ENCODE measurements around the gene PDE1A.

PDE1A gene

GRCh38 chr2:182133195-182133891 lies 293.5 kb downstream of the PDE1A start:
- no peak for DNase-seq (ENCODE audit: low read depth in 3 of 3)

GRCh38 chr2:182132605-182133004 lies 294.2 kb downstream of the PDE1A start:
- no peak for DNase-seq (ENCODE audit: low read depth in 3 of 3)

GRCh38 chr2:182128821-182129707 lies 297.8 kb downstream of the PDE1A start:
- no peak for DNase-seq (ENCODE audit: low read depth in 3 of 3)

- DNase-seq (ENCODE audit: low read depth in 3 of 3), result no peak
Measured at GRCh38 chr2:182117196-182117595, 309.6 kb downstream of the PDE1A start.

- DNase-seq (ENCODE audit: low read depth in 3 of 3), result no peak
Measured at GRCh38 chr2:182116774-182117173, 310.1 kb downstream of the PDE1A start.

- no peak for DNase-seq (ENCODE audit: low read depth in 3 of 3)
Measured at GRCh38 chr2:182115258-182115657, 311.6 kb downstream of the PDE1A start.

- DNase-seq (ENCODE audit: low read depth in 3 of 3), result no peak
Measured at GRCh38 chr2:182113334-182113733, 313.5 kb downstream of the PDE1A start.

- no peak for DNase-seq (ENCODE audit: low read depth in 3 of 3)
Measured at GRCh38 chr2:182110347-182110746, 316.5 kb downstream of the PDE1A start.

- no peak for DNase-seq (ENCODE audit: low read depth in 3 of 3)
Measured at GRCh38 chr2:182103526-182103925, 323.3 kb downstream of the PDE1A start.

- DNase-seq (ENCODE audit: low read depth in 3 of 3), result no peak
Measured at GRCh38 chr2:182101263-182101662, 325.6 kb downstream of the PDE1A start.

GRCh38 chr2:182098648-182099047 lies 328.2 kb downstream of the PDE1A start:
- DNase-seq (ENCODE audit: low read depth in 3 of 3), result no peak

GRCh38 chr2:182097571-182098164 lies 329.2 kb downstream of the PDE1A start:
- no peak for DNase-seq (ENCODE audit: low read depth in 3 of 3)

- no peak for DNase-seq (ENCODE audit: low read depth in 3 of 3)
Measured at GRCh38 chr2:182090486-182090885, 336.4 kb downstream of the PDE1A start.
